Measurements from ENCODE around the gene ENAH.

DNA sequence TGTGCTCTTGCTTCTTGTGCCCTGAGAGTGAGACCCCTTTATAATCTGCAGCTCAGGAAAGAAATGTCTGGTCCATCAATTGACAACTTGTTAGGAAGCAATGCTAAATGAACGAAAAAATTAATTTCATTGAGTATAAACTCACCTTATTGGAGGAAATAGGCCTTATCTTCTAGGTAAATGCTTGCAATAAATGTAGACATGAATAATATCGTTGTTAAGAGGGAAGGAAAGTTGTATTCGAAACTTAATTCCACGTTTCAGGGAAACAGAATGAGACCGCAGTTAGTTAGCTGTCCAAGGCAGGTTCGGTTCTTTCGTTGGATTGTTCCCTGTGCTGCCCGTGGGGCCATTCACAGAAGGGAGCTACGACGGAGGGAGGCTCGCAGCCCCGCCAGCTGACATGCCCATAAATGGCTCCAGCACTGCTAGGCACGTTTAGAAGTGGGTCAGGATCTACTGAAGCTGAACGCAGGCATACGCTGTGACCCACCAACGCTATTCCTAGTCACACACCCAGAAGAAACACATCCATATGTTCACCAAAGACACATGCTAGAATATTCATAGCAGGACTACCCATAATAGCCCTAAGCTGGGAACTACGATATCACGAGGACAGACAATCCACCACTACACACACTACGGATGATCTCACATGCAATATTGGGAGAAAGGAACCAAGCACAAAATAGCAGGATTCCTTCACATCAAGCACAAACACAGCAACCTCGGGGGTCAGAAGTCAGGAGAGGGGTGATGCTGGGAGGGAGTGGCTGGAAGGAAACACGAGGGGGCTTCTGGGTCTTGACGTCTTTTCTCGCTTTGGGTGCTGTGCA lies 168.9 kb downstream of the ENAH start:
- TF ChIP-seq EZH2 (IDR thresholded peaks at IDR 0.05; ENCODE audit: low read depth, unreplicated experiment) (no peak), NANOG (IDR thresholded peaks at IDR 0.05; ENCODE audit: borderline replicate concordance) (no peak), POLR2AphosphoS5 (IDR thresholded peaks at IDR 0.05; ENCODE audit: low read depth) (no peak)
- TF ChIP-seq, protein P1, sequence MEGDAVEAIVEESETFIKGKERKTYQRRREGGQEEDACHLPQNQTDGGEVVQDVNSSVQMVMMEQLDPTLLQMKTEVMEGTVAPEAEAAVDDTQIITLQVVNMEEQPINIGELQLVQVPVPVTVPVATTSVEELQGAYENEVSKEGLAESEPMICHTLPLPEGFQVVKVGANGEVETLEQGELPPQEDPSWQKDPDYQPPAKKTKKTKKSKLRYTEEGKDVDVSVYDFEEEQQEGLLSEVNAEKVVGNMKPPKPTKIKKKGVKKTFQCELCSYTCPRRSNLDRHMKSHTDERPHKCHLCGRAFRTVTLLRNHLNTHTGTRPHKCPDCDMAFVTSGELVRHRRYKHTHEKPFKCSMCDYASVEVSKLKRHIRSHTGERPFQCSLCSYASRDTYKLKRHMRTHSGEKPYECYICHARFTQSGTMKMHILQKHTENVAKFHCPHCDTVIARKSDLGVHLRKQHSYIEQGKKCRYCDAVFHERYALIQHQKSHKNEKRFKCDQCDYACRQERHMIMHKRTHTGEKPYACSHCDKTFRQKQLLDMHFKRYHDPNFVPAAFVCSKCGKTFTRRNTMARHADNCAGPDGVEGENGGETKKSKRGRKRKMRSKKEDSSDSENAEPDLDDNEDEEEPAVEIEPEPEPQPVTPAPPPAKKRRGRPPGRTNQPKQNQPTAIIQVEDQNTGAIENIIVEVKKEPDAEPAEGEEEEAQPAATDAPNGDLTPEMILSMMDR (conservative IDR thresholded peaks at IDR 0.05; ENCODE audit: low read depth in 2 of 2) = no peak
